PC-9 (cell line): ENCODE measurements around the gene MCC.

Experiments
- EZH2 ChIP-seq: fragments of 200-600 bp; sonication (generic); IDR thresholded peaks from 2 replicates; pipeline ENCODE4 v1.8.0; 2017; ENCODE audit warnings: antibody characterized with exemption, low read depth
- TF ChIP-seq, protein P1 (sequence below): fragments of 200-600 bp; sonication (generic); conservative IDR thresholded peaks from 2 replicates; pipeline ENCODE4 v1.6.1; 2017; ENCODE audit warnings: mixed run types, antibody characterized with exemption, mild to moderate bottlenecking, moderate library complexity

- TF ChIP-seq, protein P1, sequence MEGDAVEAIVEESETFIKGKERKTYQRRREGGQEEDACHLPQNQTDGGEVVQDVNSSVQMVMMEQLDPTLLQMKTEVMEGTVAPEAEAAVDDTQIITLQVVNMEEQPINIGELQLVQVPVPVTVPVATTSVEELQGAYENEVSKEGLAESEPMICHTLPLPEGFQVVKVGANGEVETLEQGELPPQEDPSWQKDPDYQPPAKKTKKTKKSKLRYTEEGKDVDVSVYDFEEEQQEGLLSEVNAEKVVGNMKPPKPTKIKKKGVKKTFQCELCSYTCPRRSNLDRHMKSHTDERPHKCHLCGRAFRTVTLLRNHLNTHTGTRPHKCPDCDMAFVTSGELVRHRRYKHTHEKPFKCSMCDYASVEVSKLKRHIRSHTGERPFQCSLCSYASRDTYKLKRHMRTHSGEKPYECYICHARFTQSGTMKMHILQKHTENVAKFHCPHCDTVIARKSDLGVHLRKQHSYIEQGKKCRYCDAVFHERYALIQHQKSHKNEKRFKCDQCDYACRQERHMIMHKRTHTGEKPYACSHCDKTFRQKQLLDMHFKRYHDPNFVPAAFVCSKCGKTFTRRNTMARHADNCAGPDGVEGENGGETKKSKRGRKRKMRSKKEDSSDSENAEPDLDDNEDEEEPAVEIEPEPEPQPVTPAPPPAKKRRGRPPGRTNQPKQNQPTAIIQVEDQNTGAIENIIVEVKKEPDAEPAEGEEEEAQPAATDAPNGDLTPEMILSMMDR, result no peak
- no peak for TF ChIP-seq EZH2
Observed at GRCh38 chr5:113050721-113051382, 437.4 kb downstream of the MCC start.
